Endothelial cell of umbilical vein (primary cell): Measurements from ENCODE around the gene GPR33. TPM values are rescaled to one million over a fixed set of nuclear protein-coding genes. Genes with fewer than 3 reads are reported as not detected.

Experiments used
- BruUV-seq: library from RNA; stranded (reverse); fragments of 400-500 nt; replicated peaks from 2 replicates; lab custom pipeline; 2021; lab: Mats Ljungman, UMichigan
- CTCF ChIA-PET: fragments of 300-600, 350-600 bp; sonication (Branson Sonifier 250); formaldehyde crosslinking; loops from one replicate; lab custom pipeline; 2021; ENCODE audit warnings: antibody characterized with exemption, inconsistent platforms; lab: Charles Lee
- POLR2A ChIA-PET: fragments of 300-600, 350-600 bp; sonication (Branson Sonifier 250); formaldehyde crosslinking; loops from one replicate; lab custom pipeline; 2021; ENCODE audit warnings: antibody characterized with exemption, inconsistent platforms; lab: Charles Lee
- DNase-seq: peaks from one replicate; pipeline ENCODE4 v3.0.0-alpha.2; 2011; ENCODE audit warnings: low read depth, low spot score
- FAIRE-seq: peaks from 2 replicates; lab custom pipeline; 2011; peaks lifted over from hg19 to GRCh38; lab: Jason Lieb, UNC
- H2AFZ ChIP-seq: 2 replicates; pipeline ENCODE4 v1.6.0; 2012; ENCODE audit warnings: low read depth, low read length, control low read depth, inconsistent platforms
- H3K27ac ChIP-seq: 2 replicates; pipeline ENCODE4 v1.5.1; 2011; ENCODE audit warnings: low read depth, mild to moderate bottlenecking, control low read depth, low read length, moderate library complexity; ENCODE audit not compliant: insufficient read depth
- H3K27me3 ChIP-seq, 2 experiments: 2 replicates each; pipeline versions ENCODE4 v1.6.0 to v1.6.1; 2011; ENCODE audit warnings: low read length in 2 of 2, mixed read lengths in 1 of 2; ENCODE audit not compliant: control insufficient read depth in 2 of 2, insufficient read depth in 2 of 2
- H3K36me3 ChIP-seq, 2 experiments: 2 replicates in 1 of 2; 3 replicates in 1 of 2; pipeline ENCODE4 v1.5.1; 2011; ENCODE audit warnings: low read length in 2 of 2, mild to moderate bottlenecking in 1 of 2, moderate library complexity in 1 of 2; ENCODE audit not compliant: control insufficient read depth in 2 of 2, insufficient read depth in 2 of 2; ENCODE audit errors: extremely low read depth in 1 of 2
- H3K4me1 ChIP-seq: 3 replicates; pipeline ENCODE4 v1.5.1; 2011; ENCODE audit warnings: mild to moderate bottlenecking, low read length; ENCODE audit not compliant: control insufficient read depth, insufficient read depth; ENCODE audit errors: extremely low read depth
- H3K4me2 ChIP-seq: 2 replicates; pipeline ENCODE4 v1.6.1; 2011; ENCODE audit warnings: low read length, control low read depth, mixed read lengths; ENCODE audit not compliant: insufficient read depth
- H3K4me3 ChIP-seq, 3 experiments: fragments of 200-600 bp in 1 of 3; sonication (generic), shearing (Covaris generic) in 1 of 3; replicated peaks in 1 of 3; 2 replicates each; pipeline ENCODE4 v1.5.1; 2011 to 2016; ENCODE audit warnings: control low read depth in 3 of 3, low read length in 3 of 3, mild to moderate bottlenecking in 2 of 3, inconsistent platforms in 1 of 3, low read depth in 1 of 3, moderate library complexity in 1 of 3; ENCODE audit not compliant: insufficient read depth in 1 of 3
- H3K79me2 ChIP-seq: 2 replicates; pipeline ENCODE4 v1.6.0; 2012; ENCODE audit warnings: low read length, inconsistent platforms; ENCODE audit not compliant: control insufficient read depth, insufficient read depth
- H3K9ac ChIP-seq: replicated peaks from 2 replicates; pipeline ENCODE3; 2011; ENCODE audit warnings: low read length, control low read depth; ENCODE audit not compliant: insufficient read depth; ENCODE audit errors: extremely low read depth
- H3K9me1 ChIP-seq: replicated peaks from 3 replicates; pipeline ENCODE4 v1.6.0; 2011; ENCODE audit warnings: mild to moderate bottlenecking, low read length; ENCODE audit not compliant: control insufficient read depth, insufficient read depth; ENCODE audit errors: extremely low read depth
- H3K9me3 ChIP-seq: replicated peaks from 2 replicates; pipeline ENCODE4 v1.5.1; 2012; ENCODE audit warnings: low read length, inconsistent platforms; ENCODE audit not compliant: control insufficient read depth, insufficient read depth
- H4K20me1 ChIP-seq: replicated peaks from 2 replicates; pipeline ENCODE3; 2011; ENCODE audit warnings: mild to moderate bottlenecking, low read length; ENCODE audit not compliant: control insufficient read depth, insufficient read depth; ENCODE audit errors: extremely low read depth
- EZH2 ChIP-seq: IDR thresholded peaks from 2 replicates; pipeline ENCODE4 v1.6.1; 2012; ENCODE audit warnings: borderline replicate concordance, low read depth, mild to moderate bottlenecking, moderate library complexity, low read length, inconsistent platforms; ENCODE audit not compliant: severe bottlenecking
- FOS ChIP-seq: IDR thresholded peaks from 2 replicates; pipeline ENCODE4 v1.6.1; 2011; ENCODE audit warnings: mild to moderate bottlenecking, low read length, moderate library complexity, borderline replicate concordance; ENCODE audit not compliant: insufficient read depth
- GATA2 ChIP-seq: IDR thresholded peaks from 2 replicates; pipeline ENCODE4 v1.7.0; 2011; ENCODE audit warnings: low read depth, mild to moderate bottlenecking, moderate library complexity, mixed read lengths, low read length; ENCODE audit not compliant: insufficient read length, insufficient read depth
- JUN ChIP-seq: IDR thresholded peaks from 2 replicates; pipeline ENCODE4 v1.6.1; 2011; ENCODE audit warnings: borderline replicate concordance, low read depth; ENCODE audit not compliant: insufficient read length, insufficient read depth
- MYC ChIP-seq: IDR thresholded peaks from one replicate; pipeline ENCODE4 v1.6.1; 2011; ENCODE audit warnings: mild to moderate bottlenecking, low read depth, low read length
- dilution Hi-C: fragments of 300-500 bp; cut with MboI; formaldehyde crosslinking; loops from one replicate; pipeline ENCODE4 v1.15.0; 2019; ENCODE audit warnings: low sequenced_read_pairs; ENCODE audit not compliant: extremely low pct_ligation_motif_present
- intact Hi-C: fragments of 100-400 bp; cut with micrococcal nuclease; formaldehyde crosslinking; loops from one replicate; pipeline ENCODE4 v1.10.0; 2022
- polyA plus RNA-seq, 4 experiments: library from polyadenylated mRNA; depleted of rRNA in 3 of 4; stranded (reverse) in 3 of 4; unstranded in 1 of 4; fragments of >200 nt; gene quantifications; 2 replicates each; pipeline versions ENCODE4 v1.2.1 to v1.2.3, GENCODE V29; 2011 to 2012; ENCODE audit warnings: missing spikeins in 1 of 4
- total RNA-seq: library from RNA; stranded (reverse); gene quantifications from 2 replicates; pipeline ENCODE4 v1.2.3, GENCODE V29; 2021
- TF ChIP-seq, protein P1 (sequence below): IDR thresholded peaks from 2 replicates; pipeline ENCODE4 v1.6.1; 2011; ENCODE audit not compliant: insufficient read depth, insufficient read length

Gene GPR33
- total and polyA plus RNA-seq, 2 donors (not counting 3 experiments of a cell fraction or from before 2014, with no cell fraction given) = not detected

DNA sequence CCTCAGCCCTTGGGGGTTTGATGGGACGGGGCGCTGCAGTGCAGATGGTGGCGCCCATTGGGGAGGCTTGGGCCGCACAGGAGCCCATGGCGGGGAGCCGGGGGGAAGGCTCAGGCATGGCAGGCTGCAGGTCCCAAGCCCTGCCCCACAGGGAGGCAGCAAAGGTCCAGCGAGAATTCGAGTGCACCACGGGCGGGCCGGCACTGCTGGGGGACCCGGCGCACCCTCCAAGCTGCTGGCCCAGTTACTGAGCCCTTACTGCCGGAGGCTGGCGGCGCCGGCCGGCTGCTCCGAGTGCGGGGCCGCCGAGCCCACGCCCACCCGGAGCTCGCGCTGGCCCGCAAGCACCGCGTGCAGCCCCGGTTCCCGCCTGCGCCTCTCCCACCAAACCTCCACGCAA, 39.2 kb upstream of the GPR33 start:
- DNase-seq = no peak
- Histone ChIP-seq H3K9ac (no peak overlapping the region), H4K20me1 (no peaks in the 10 kb centered on the region), H3K4me1 (no peaks in the 10 kb centered on the region), H3K79me2 (no peaks in the 10 kb centered on the region), H2AFZ (no peak overlapping the region), H3K36me3 (no peaks in the 10 kb centered on the region), H3K9me1 (no peaks in the 10 kb centered on the region), H3K9me3 (no peaks in the 10 kb centered on the region), H3K27ac (no peak overlapping the region), H3K4me2 (no peak overlapping the region), H3K27me3 (peaks cover 0 to 12% of the 10 kb centered on the region in 2 experiments), H3K4me3 (no peak overlapping the region)
- ChIA-PET POLR2A (no interaction called here), CTCF (interaction anchor here (1.0 kb wide), 1 partner anchor 17 kb away, joined by 3 read pairs; no protein-coding TSS in a partner anchor)
- no peak for FAIRE-seq
- dilution Hi-C loops (no loop called here), intact Hi-C loops (no loop called here)
- no peak for TF ChIP-seq GATA2
- no peak for TF ChIP-seq MYC
- no peak for TF ChIP-seq EZH2
- BruUV-seq = no TSS peak

DNA sequence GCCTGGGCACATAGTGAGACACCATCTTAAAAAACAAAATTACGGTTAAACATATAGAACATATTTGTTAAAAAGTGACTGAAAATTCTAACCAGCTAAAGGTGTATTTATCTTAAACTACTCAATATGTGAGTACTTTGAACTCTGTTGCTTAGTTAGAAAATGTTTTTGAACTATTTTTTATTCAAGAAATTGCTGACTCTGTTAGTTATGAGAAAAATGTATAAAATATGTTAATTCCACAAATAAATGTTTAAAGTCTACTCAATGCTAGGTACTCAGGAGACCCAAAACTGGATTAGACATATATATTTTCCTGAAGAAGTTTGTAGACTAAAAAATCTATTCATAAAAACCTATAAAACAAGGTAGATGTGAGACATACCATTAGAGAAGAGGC, 23.0 kb upstream of the GPR33 start:
- intact Hi-C loops (loop anchor here (1.0 to 10.0 kb wide), 6 partner anchors 414 to 1050 kb away; partner anchors contain the start of gene ARHGAP5), dilution Hi-C loops (no loop called here)
- TF ChIP-seq GATA2 (no peak), FOS (no peak), EZH2 (no peak), JUN (no peak), MYC (no peak)
- TF ChIP-seq, protein P1, sequence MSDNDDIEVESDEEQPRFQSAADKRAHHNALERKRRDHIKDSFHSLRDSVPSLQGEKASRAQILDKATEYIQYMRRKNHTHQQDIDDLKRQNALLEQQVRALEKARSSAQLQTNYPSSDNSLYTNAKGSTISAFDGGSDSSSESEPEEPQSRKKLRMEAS = no peak
- BruUV-seq = no TSS peak
- Histone ChIP-seq H4K20me1 (no peaks in the 10 kb centered on the region), H3K9ac (no peak overlapping the region), H3K9me3 (no peaks in the 10 kb centered on the region), H2AFZ (no peak overlapping the region), H3K36me3 (no peaks in the 10 kb centered on the region), H3K4me1 (no peaks in the 10 kb centered on the region), H3K4me3 (no peak overlapping the region), H3K79me2 (no peaks in the 10 kb centered on the region), H3K9me1 (no peaks in the 10 kb centered on the region), H3K27me3 (peaks cover 0 to 1% of the 10 kb centered on the region in 2 experiments), H3K27ac (no peak overlapping the region), H3K4me2 (no peak overlapping the region)
- ChIA-PET POLR2A (no interaction called here), CTCF (interaction anchor here (0.6 to 4.8 kb wide), 39 partner anchors 9 to 1049 kb away, joined by 3 to 215 read pairs (median 4); partner anchors contain the start of gene GPR33)
- DNase-seq (no peak), FAIRE-seq (no peak)
